K562 (cell line): ENCODE results near the gene TREX2. TPM values are rescaled to one million over a fixed set of nuclear protein-coding genes. Genes with fewer than 3 reads are reported as not detected.

Experiments used
- HNRNPK ChIP-seq: fragments of 200-400 bp; formaldehyde crosslinking; IDR thresholded peaks from one replicate; pipeline ENCODE4 v1.6.1; 2018; ENCODE audit warnings: mild to moderate bottlenecking, low read depth, low read length; ENCODE audit not compliant: poor library complexity, severe bottlenecking
- KDM4B ChIP-seq, 2 experiments: fragments of 450-650 bp in 1 of 2; sonication (generic) in 1 of 2; IDR thresholded peaks; 2 replicates each; pipeline ENCODE4 v1.6.1; 2016 to 2017; ENCODE audit warnings: borderline replicate concordance in 2 of 2, antibody characterized with exemption in 1 of 2, low read depth in 1 of 2, mild to moderate bottlenecking in 1 of 2
- SMAD3 ChIP-seq: fragments of 450-650 bp; formaldehyde crosslinking; conservative IDR thresholded peaks from 2 replicates; pipeline ENCODE4 v1.4.0; 2020; ENCODE audit warnings: mild to moderate bottlenecking
- ZNF354B ChIP-seq: fragments of 250-450 bp; sonication (Bioruptor Pico); IDR thresholded peaks from 2 replicates; pipeline ENCODE4 v1.4.0; 2020
- polyA plus RNA-seq, 8 experiments: library from polyadenylated mRNA; depleted of rRNA in 4 of 8; stranded (reverse) in 5 of 8; unstranded in 3 of 8; fragments of >200 nt; fragmentation: Nextera tagmentation in 2 of 8; fragmentation: Illumina TruSeq in 1 of 8; extraction: Ambion mirVana in 2 of 8; extraction: Trizol in 1 of 8; gene quantifications; 2 replicates each; pipeline versions ENCODE4 v1.2.1 to v1.2.3, GENCODE V29; 2011 to 2014; ENCODE audit warnings: inconsistent platforms in 1 of 8, missing spikeins in 1 of 8
- total RNA-seq, 7 experiments: library from RNA; depleted of rRNA in 6 of 7; stranded (reverse); fragments of >200 nt in 6 of 7; fragmentation: Illumina TruSeq in 2 of 7; extraction: Trizol in 2 of 7; gene quantifications; 2 replicates each; pipeline versions ENCODE4 v1.2.1 to v1.2.3, GENCODE V29; 2011 to 2021; ENCODE audit warnings: low replicate concordance in 1 of 7
- TF ChIP-seq, protein P1 (sequence below), 2 experiments: IDR thresholded peaks in 1 of 2; conservative IDR thresholded peaks in 1 of 2; 2 replicates each; pipeline ENCODE4 v1.6.1; 2016; ENCODE audit warnings: low read depth in 2 of 2, mild to moderate bottlenecking in 1 of 2, missing compliant biosample characterization in 1 of 2, missing genetic modification characterization in 1 of 2, moderate library complexity in 1 of 2
- TF ChIP-seq, protein P2 (sequence below): fragments of 200-800 bp; sonication (Bioruptor generic); IDR thresholded peaks from 2 replicates; pipeline ENCODE4 v1.6.1; 2017; ENCODE audit warnings: missing genetic modification characterization, missing compliant biosample characterization

Gene TREX2
- total and polyA plus RNA-seq, 9 of the 15 experiments (the other 6 are each of a cell fraction or from before 2014, with no cell fraction given), result 0.07 to 1.5 (median 0.33) TPM; not detected in 2

DNA sequence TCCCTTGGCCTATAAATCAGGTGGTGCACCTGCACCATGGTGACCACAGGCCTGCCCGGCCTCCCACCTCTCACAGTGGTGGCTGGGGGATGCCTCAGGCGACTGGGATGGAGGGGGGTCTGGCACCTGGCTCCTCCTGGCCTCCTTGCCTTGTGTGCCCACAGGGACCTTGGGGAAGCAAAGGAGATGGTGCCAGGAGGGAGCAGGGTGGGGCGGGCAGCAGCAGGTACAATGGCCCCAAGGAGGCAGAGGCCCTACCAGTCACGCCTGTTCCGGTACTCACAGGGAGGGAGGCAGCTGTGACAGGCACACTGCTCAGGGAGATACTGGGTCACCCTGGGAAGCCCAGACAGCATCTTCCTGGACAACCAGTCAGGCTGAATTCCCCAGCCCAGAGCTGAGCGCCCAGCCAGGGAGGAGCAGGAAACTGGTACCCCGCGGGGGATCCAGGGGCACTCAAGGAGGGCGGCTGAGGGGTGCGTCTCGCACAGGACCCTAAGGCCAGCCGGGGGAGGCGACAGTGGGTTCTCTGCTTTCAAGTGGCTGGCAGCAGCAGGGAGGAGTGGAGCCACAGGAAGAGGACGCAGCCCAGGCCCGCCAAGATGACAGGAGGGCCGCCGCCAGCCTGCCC is 1.2 kb upstream of the TREX2 start (continued):
- TF ChIP-seq, protein P1, sequence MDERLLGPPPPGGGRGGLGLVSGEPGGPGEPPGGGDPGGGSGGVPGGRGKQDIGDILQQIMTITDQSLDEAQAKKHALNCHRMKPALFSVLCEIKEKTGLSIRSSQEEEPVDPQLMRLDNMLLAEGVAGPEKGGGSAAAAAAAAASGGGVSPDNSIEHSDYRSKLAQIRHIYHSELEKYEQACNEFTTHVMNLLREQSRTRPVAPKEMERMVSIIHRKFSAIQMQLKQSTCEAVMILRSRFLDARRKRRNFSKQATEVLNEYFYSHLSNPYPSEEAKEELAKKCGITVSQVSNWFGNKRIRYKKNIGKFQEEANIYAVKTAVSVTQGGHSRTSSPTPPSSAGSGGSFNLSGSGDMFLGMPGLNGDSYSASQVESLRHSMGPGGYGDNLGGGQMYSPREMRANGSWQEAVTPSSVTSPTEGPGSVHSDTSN (CRISPR knock-in tag; IDR thresholded peaks at IDR 0.05; ENCODE audit: low read depth), result no peak
- TF ChIP-seq, protein P1 (tag; conservative IDR thresholded peaks at IDR 0.05; ENCODE audit: low read depth), result no peak
- TF ChIP-seq, protein P2, sequence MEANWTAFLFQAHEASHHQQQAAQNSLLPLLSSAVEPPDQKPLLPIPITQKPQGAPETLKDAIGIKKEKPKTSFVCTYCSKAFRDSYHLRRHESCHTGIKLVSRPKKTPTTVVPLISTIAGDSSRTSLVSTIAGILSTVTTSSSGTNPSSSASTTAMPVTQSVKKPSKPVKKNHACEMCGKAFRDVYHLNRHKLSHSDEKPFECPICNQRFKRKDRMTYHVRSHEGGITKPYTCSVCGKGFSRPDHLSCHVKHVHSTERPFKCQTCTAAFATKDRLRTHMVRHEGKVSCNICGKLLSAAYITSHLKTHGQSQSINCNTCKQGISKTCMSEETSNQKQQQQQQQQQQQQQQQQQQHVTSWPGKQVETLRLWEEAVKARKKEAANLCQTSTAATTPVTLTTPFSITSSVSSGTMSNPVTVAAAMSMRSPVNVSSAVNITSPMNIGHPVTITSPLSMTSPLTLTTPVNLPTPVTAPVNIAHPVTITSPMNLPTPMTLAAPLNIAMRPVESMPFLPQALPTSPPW (CRISPR knock-in tag), result no peak
- TF ChIP-seq HNRNPK (no peak), ZNF354B (CRISPR knock-in tag) (no peak), SMAD3 (CRISPR knock-in tag) (no peak), KDM4B (IDR thresholded peaks at IDR 0.05; ENCODE audit: borderline replicate concordance in 2 of 2, low read depth in 1 of 2) (no peak)
